22Rv1 (cell line): ENCODE measurements around the gene TSPAN4.

Experiments used
- CTCF ChIP-seq: fragments of 450-650 bp; IDR thresholded peaks from 2 replicates; pipeline ENCODE4 v1.5.1; 2017; ENCODE audit warnings: mild to moderate bottlenecking
- ZFX ChIP-seq: fragments of 450-650 bp; IDR thresholded peaks from 2 replicates; pipeline ENCODE4 v1.6.1; 2017; ENCODE audit warnings: antibody characterized with exemption, borderline replicate concordance

- TF ChIP-seq CTCF (no peak), ZFX (no peak)
These were observed 71.6 kb downstream of the TSPAN4 start for GRCh38 chr11:914204-914603.
